Endodermal cell (in vitro differentiated cells): ENCODE results near the gene UNC50. TPM values are rescaled to one million over a fixed set of nuclear protein-coding genes. Genes with fewer than 3 reads are reported as not detected.

ENCODE experiments used
- DNase-seq: peaks from one replicate; pipeline ENCODE4 v3.0.0-alpha.2; 2017
- H3K27ac ChIP-seq: 2 replicates; pipeline ENCODE4 v1.5.1; 2013; ENCODE audit warnings: mild to moderate bottlenecking, low read depth, low read length, moderate library complexity
- H3K27me3 ChIP-seq: 2 replicates; pipeline ENCODE4 v1.6.1; 2013; ENCODE audit warnings: mild to moderate bottlenecking, low read length, moderate library complexity; ENCODE audit not compliant: insufficient read depth, control insufficient read depth, poor library complexity, severe bottlenecking
- H3K36me3 ChIP-seq: 2 replicates; pipeline ENCODE4 v1.7.0; 2013; ENCODE audit warnings: mild to moderate bottlenecking, low read length, moderate library complexity; ENCODE audit not compliant: control insufficient read depth, insufficient read depth
- H3K4me1 ChIP-seq: one replicate; pipeline ENCODE4 v1.7.0; 2013; ENCODE audit warnings: low read length; ENCODE audit not compliant: control insufficient read depth, insufficient read depth
- H3K4me3 ChIP-seq: 2 replicates; pipeline ENCODE4 v1.5.1; 2013; ENCODE audit warnings: mild to moderate bottlenecking, low read length, moderate library complexity
- H3K9ac ChIP-seq: 2 replicates; pipeline ENCODE4 v1.6.1; 2013; ENCODE audit warnings: mild to moderate bottlenecking, low read length, moderate library complexity; ENCODE audit not compliant: poor library complexity, severe bottlenecking; ENCODE audit errors: extremely low read depth
- H3K9me3 ChIP-seq: 2 replicates; pipeline ENCODE4 v1.6.1; 2013; ENCODE audit warnings: mild to moderate bottlenecking, low read length, moderate library complexity; ENCODE audit not compliant: control insufficient read depth
- H3K27ac Mint-ChIP-seq: 2 replicates; pipeline ENCODE4 v1.8.0; 2020; ENCODE audit warnings: mixed read lengths
- H3K27me3 Mint-ChIP-seq: 2 replicates; pipeline ENCODE4 v1.8.0; 2021; ENCODE audit warnings: mild to moderate bottlenecking, mixed read lengths; ENCODE audit not compliant: insufficient read depth
- H3K36me3 Mint-ChIP-seq: 2 replicates; pipeline ENCODE4 v1.8.0; 2020; ENCODE audit warnings: low read depth, mixed read lengths
- H3K4me1 Mint-ChIP-seq: 2 replicates; pipeline ENCODE4 v1.8.0; 2020; ENCODE audit warnings: mixed read lengths
- H3K4me3 Mint-ChIP-seq: 2 replicates; pipeline ENCODE4 v1.8.0; 2020; ENCODE audit warnings: mild to moderate bottlenecking, moderate library complexity, mixed read lengths
- H3K9me3 Mint-ChIP-seq: 2 replicates; pipeline ENCODE4 v1.8.0; 2020; ENCODE audit warnings: mild to moderate bottlenecking, mixed read lengths
- CTCF ChIP-seq: fragments of 200-600 bp; sonication (generic); conservative IDR thresholded peaks from 2 replicates; pipeline ENCODE4 v1.5.0; 2021; ENCODE audit warnings: antibody characterized with exemption, mild to moderate bottlenecking
- WGBS, 2 experiments: methylation state at CpG; one replicate each; pipeline versions ENCODE4 v1.1.5 to v1.1.7; 2013; ENCODE audit warnings: missing lambda C conversion rate in 2 of 2, mixed read lengths in 1 of 2; ENCODE audit not compliant: insufficient coverage in 1 of 2, insufficient read length in 1 of 2; 5-methylcytosine and 5-hydroxymethylcytosine counted together
- total RNA-seq, 2 donors: library from RNA; stranded (reverse); fragmentation: NEBNext Ultra II Directional in 1 of 2; extraction: Animal tissue kit (Norgen Biotek cat#: 25700) in 1 of 2; gene quantifications; 2 replicates in 1 of 2; 3 replicates in 1 of 2; pipeline ENCODE4 v1.2.1, GENCODE V29; 2021

Gene UNC50
- total RNA-seq, 2 donors from 2014 or later: 81.2 to 82.8 TPM

- 21 to 47% methylated on average over 2 to 4 of the region's 4 CpGs for WGBS, 2 experiments
- no peaks in the 10 kb centered on the region for H3K27me3 Mint-ChIP-seq
- H3K4me1 Mint-ChIP-seq: peaks cover 10% of the 10 kb centered on the region
- Histone ChIP-seq H3K9me3 (no peaks in the 10 kb centered on the region), H3K9ac (no peak overlapping the region), H3K36me3 (no peaks in the 10 kb centered on the region), H3K27ac (no peak overlapping the region), H3K4me1 (no peaks in the 10 kb centered on the region), H3K4me3 (no peak overlapping the region), H3K27me3 (no peaks in the 10 kb centered on the region)
- H3K9me3 Mint-ChIP-seq: no peaks in the 10 kb centered on the region
- H3K4me3 Mint-ChIP-seq: no peak overlapping the region
- TF ChIP-seq CTCF: peak; percentile 99
- H3K36me3 Mint-ChIP-seq: no peaks in the 10 kb centered on the region
- peak; percentile 96 for DNase-seq
- H3K27ac Mint-ChIP-seq: no peak overlapping the region
Measured at GRCh38 chr2:98649135-98649991, 41.0 kb downstream of the UNC50 start.

- no peak for DNase-seq
- H3K27ac Mint-ChIP-seq: no peak overlapping the region
- TF ChIP-seq CTCF: no peak
Measured at GRCh38 chr2:98649992-98650375, 41.6 kb downstream of the UNC50 start.

GRCh38 chr2:98650998-98651397 lies 42.6 kb downstream of the UNC50 start:
- H3K27ac ChIP-seq: no peak overlapping the region
- H3K9me3 Mint-ChIP-seq: no peaks in the 10 kb centered on the region
- H3K36me3 ChIP-seq: no peaks in the 10 kb centered on the region
- no peak for DNase-seq
- H3K27ac Mint-ChIP-seq: no peak overlapping the region
- no peaks in the 10 kb centered on the region for H3K4me1 ChIP-seq
- H3K27me3 Mint-ChIP-seq: no peaks in the 10 kb centered on the region
- no peak overlapping the region for H3K9ac ChIP-seq
- H3K27me3 ChIP-seq: no peaks in the 10 kb centered on the region
- no peaks in the 10 kb centered on the region for H3K4me1 Mint-ChIP-seq
- no peaks in the 10 kb centered on the region for H3K36me3 Mint-ChIP-seq
- no peaks in the 10 kb centered on the region for H3K9me3 ChIP-seq
- H3K4me3 ChIP-seq: no peak overlapping the region
- TF ChIP-seq CTCF: no peak
- H3K4me3 Mint-ChIP-seq: no peak overlapping the region
- WGBS, 2 experiments: no CpG with 5 or more reads among the region's 1 CpG

More at GRCh38 chr2:98649992-98650375, 41.6 kb downstream of the UNC50 start:
- Mint-ChIP-seq H3K4me3 (no peak overlapping the region), H3K4me1 (peaks cover 3% of the 10 kb centered on the region), H3K27me3 (no peaks in the 10 kb centered on the region), H3K9me3 (no peaks in the 10 kb centered on the region), H3K36me3 (no peaks in the 10 kb centered on the region)
- Histone ChIP-seq H3K27ac (no peak overlapping the region), H3K9ac (no peak overlapping the region), H3K9me3 (no peaks in the 10 kb centered on the region), H3K4me3 (no peak overlapping the region), H3K36me3 (no peaks in the 10 kb centered on the region), H3K4me1 (no peaks in the 10 kb centered on the region), H3K27me3 (no peaks in the 10 kb centered on the region)
- WGBS, 2 experiments: 88% methylated on average over 1 of the region's 1 CpG; no CpG with 5 or more reads in 1 of the 2 experiments
